ENCODE measurements around the gene IGF2R.
"Not testable (repeated sequence)": the region's sequence is repeated elsewhere in the genome, so short reads cannot be mapped to it uniquely, and the experiment has no call there.

The IGF2R gene

GRCh38 chr6:159960485-159960884, 8.4 kb upstream of the IGF2R start:
- DNase-seq (ENCODE audit: low spot score) = no peak
- Mint-ChIP-seq H3K36me3 (ENCODE audit: low read depth) (no peaks in the 10 kb centered on the region), H3K27me3 (ENCODE audit: low read depth) (peaks cover 27% of the 10 kb centered on the region), H3K9me3 (no peaks in the 10 kb centered on the region), H3K4me3 (no peak overlapping the region), H3K27ac (no peak overlapping the region), H3K4me1 (ENCODE audit: low read depth) (peaks cover 7% of the 10 kb centered on the region)

GRCh38 chr6:159961528-159961927, 7.4 kb upstream of the IGF2R start:
- H3K4me1 Mint-ChIP-seq (ENCODE audit: low read depth) = peaks cover 7% of the 10 kb centered on the region
- H3K27me3 Mint-ChIP-seq (ENCODE audit: low read depth) = peaks cover 29% of the 10 kb centered on the region
- no peaks in the 10 kb centered on the region for H3K9me3 Mint-ChIP-seq
- H3K4me3 Mint-ChIP-seq = no peak overlapping the region
- no peaks in the 10 kb centered on the region for H3K36me3 Mint-ChIP-seq (ENCODE audit: low read depth)
- H3K27ac Mint-ChIP-seq = no peak overlapping the region
- no peak for DNase-seq (ENCODE audit: low spot score)

- H3K36me3 Mint-ChIP-seq (ENCODE audit: low read depth) = no peaks in the 10 kb centered on the region
- H3K4me3 Mint-ChIP-seq = no peak overlapping the region
- no peak for DNase-seq (ENCODE audit: low spot score)
- peaks cover 7% of the 10 kb centered on the region for H3K4me1 Mint-ChIP-seq (ENCODE audit: low read depth)
- peaks cover 34% of the 10 kb centered on the region for H3K27me3 Mint-ChIP-seq (ENCODE audit: low read depth)
- H3K9me3 Mint-ChIP-seq = no peaks in the 10 kb centered on the region
- H3K27ac Mint-ChIP-seq = no peak overlapping the region
Measured at GRCh38 chr6:159963111-159963510, 5.8 kb upstream of the IGF2R start.

- H3K27ac Mint-ChIP-seq = no peak overlapping the region
- H3K27me3 Mint-ChIP-seq (ENCODE audit: low read depth) = peaks cover 34% of the 10 kb centered on the region
- H3K4me1 Mint-ChIP-seq (ENCODE audit: low read depth) = peaks cover 9% of the 10 kb centered on the region
- no peak for DNase-seq (ENCODE audit: low spot score)
- no peaks in the 10 kb centered on the region for H3K9me3 Mint-ChIP-seq
- H3K4me3 Mint-ChIP-seq = no peak overlapping the region
- no peaks in the 10 kb centered on the region for H3K36me3 Mint-ChIP-seq (ENCODE audit: low read depth)
Measured at GRCh38 chr6:159964046-159964445, 4.8 kb upstream of the IGF2R start.

GRCh38 chr6:159966339-159966738, 2.5 kb upstream of the IGF2R start:
- peaks cover 14% of the 10 kb centered on the region for H3K4me1 Mint-ChIP-seq (ENCODE audit: low read depth)
- DNase-seq (ENCODE audit: low spot score) = no peak
- peaks cover 27% of the 10 kb centered on the region for H3K27me3 Mint-ChIP-seq (ENCODE audit: low read depth)
- no peak overlapping the region for H3K4me3 Mint-ChIP-seq
- H3K27ac Mint-ChIP-seq = no peak overlapping the region
- H3K9me3 Mint-ChIP-seq = no peaks in the 10 kb centered on the region
- peaks cover 6% of the 10 kb centered on the region for H3K36me3 Mint-ChIP-seq (ENCODE audit: low read depth)

- DNase-seq (ENCODE audit: low spot score) = no peak
- H3K36me3 Mint-ChIP-seq (ENCODE audit: low read depth) = peaks cover 9% of the 10 kb centered on the region
- peaks cover 26% of the 10 kb centered on the region for H3K27me3 Mint-ChIP-seq (ENCODE audit: low read depth)
- no peak overlapping the region for H3K27ac Mint-ChIP-seq
- peaks cover 18% of the 10 kb centered on the region for H3K4me1 Mint-ChIP-seq (ENCODE audit: low read depth)
- H3K9me3 Mint-ChIP-seq = no peaks in the 10 kb centered on the region
- H3K4me3 Mint-ChIP-seq = no peak overlapping the region
Measured at GRCh38 chr6:159966981-159967380, 1.9 kb upstream of the IGF2R start.

GRCh38 chr6:159967621-159968020, 1.3 kb upstream of the IGF2R start:
- H3K4me1 Mint-ChIP-seq (ENCODE audit: low read depth) = peaks cover 24% of the 10 kb centered on the region
- H3K9me3 Mint-ChIP-seq; DNase-seq (ENCODE audit: low spot score); H3K27ac Mint-ChIP-seq; H3K36me3 Mint-ChIP-seq (ENCODE audit: low read depth); H3K4me3 Mint-ChIP-seq: not testable (repeated sequence)
- peaks cover 20% of the 10 kb centered on the region for H3K27me3 Mint-ChIP-seq (ENCODE audit: low read depth)

GRCh38 chr6:159969204-159969912, 476 bp downstream of the IGF2R start:
- peaks cover 14% of the 10 kb centered on the region for H3K27me3 Mint-ChIP-seq (ENCODE audit: low read depth)
- H3K4me1 Mint-ChIP-seq (ENCODE audit: low read depth) = peaks cover 40% of the 10 kb centered on the region
- DNase-seq (ENCODE audit: low spot score) = peak; percentile 34
- H3K9me3 Mint-ChIP-seq = no peaks in the 10 kb centered on the region
- H3K36me3 Mint-ChIP-seq (ENCODE audit: low read depth) = peaks cover 12% of the 10 kb centered on the region
- peak overlapping the region; percentile 97 for H3K27ac Mint-ChIP-seq
- H3K4me3 Mint-ChIP-seq = peak overlapping the region; percentile 96

GRCh38 chr6:159969921-159970320, 1.0 kb downstream of the IGF2R start:
- peak; percentile 38 for DNase-seq (ENCODE audit: low spot score)
- no peaks in the 10 kb centered on the region for H3K9me3 Mint-ChIP-seq
- H3K27me3 Mint-ChIP-seq (ENCODE audit: low read depth) = peaks cover 9% of the 10 kb centered on the region
- H3K27ac Mint-ChIP-seq = peak overlapping the region; percentile 97
- peaks cover 46% of the 10 kb centered on the region for H3K4me1 Mint-ChIP-seq (ENCODE audit: low read depth)
- peak overlapping the region; percentile 96 for H3K4me3 Mint-ChIP-seq
- H3K36me3 Mint-ChIP-seq (ENCODE audit: low read depth) = peaks cover 12% of the 10 kb centered on the region

GRCh38 chr6:159970659-159971063, 1.8 kb downstream of the IGF2R start:
- peak overlapping the region; percentile 97 for H3K27ac Mint-ChIP-seq
- H3K9me3 Mint-ChIP-seq = no peaks in the 10 kb centered on the region
- no peak for DNase-seq (ENCODE audit: low spot score)
- H3K4me3 Mint-ChIP-seq = peak overlapping the region; percentile 96
- peaks cover 51% of the 10 kb centered on the region for H3K4me1 Mint-ChIP-seq (ENCODE audit: low read depth)
- peaks cover 12% of the 10 kb centered on the region for H3K36me3 Mint-ChIP-seq (ENCODE audit: low read depth)
- H3K27me3 Mint-ChIP-seq (ENCODE audit: low read depth) = peaks cover 9% of the 10 kb centered on the region

- no peak for DNase-seq (ENCODE audit: low spot score)
- H3K36me3 Mint-ChIP-seq (ENCODE audit: low read depth) = peaks cover 12% of the 10 kb centered on the region
- peak overlapping the region; percentile 64 for H3K4me3 Mint-ChIP-seq
- H3K27me3 Mint-ChIP-seq (ENCODE audit: low read depth) = peaks cover 4% of the 10 kb centered on the region
- H3K9me3 Mint-ChIP-seq = no peaks in the 10 kb centered on the region
- H3K27ac Mint-ChIP-seq = peak overlapping the region; percentile 15
- peaks cover 57% of the 10 kb centered on the region for H3K4me1 Mint-ChIP-seq (ENCODE audit: low read depth)
Measured at GRCh38 chr6:159971341-159972178, 2.7 kb downstream of the IGF2R start.

GRCh38 chr6:159972506-159973268, 3.8 kb downstream of the IGF2R start:
- peak overlapping the region; percentile 48 for H3K4me3 Mint-ChIP-seq

GRCh38 chr6:159973406-159973805, 4.5 kb downstream of the IGF2R start:
- peak overlapping the region; percentile 48 for H3K4me3 Mint-ChIP-seq
- peak overlapping the region; percentile 76 for H3K27ac Mint-ChIP-seq
- no peaks in the 10 kb centered on the region for H3K27me3 Mint-ChIP-seq (ENCODE audit: low read depth)
- H3K36me3 Mint-ChIP-seq (ENCODE audit: low read depth) = peaks cover 12% of the 10 kb centered on the region
- peaks cover 72% of the 10 kb centered on the region for H3K4me1 Mint-ChIP-seq (ENCODE audit: low read depth)
- DNase-seq (ENCODE audit: low spot score) = no peak
- no peaks in the 10 kb centered on the region for H3K9me3 Mint-ChIP-seq

More at GRCh38 chr6:159972506-159973268, 3.8 kb downstream of the IGF2R start:
- no peaks in the 10 kb centered on the region for H3K9me3 Mint-ChIP-seq
- H3K27ac Mint-ChIP-seq = peak overlapping the region; percentile 59
- H3K4me1 Mint-ChIP-seq (ENCODE audit: low read depth) = peaks cover 68% of the 10 kb centered on the region
- H3K27me3 Mint-ChIP-seq (ENCODE audit: low read depth) = no peaks in the 10 kb centered on the region
- DNase-seq (ENCODE audit: low spot score) = no peak
- peaks cover 12% of the 10 kb centered on the region for H3K36me3 Mint-ChIP-seq (ENCODE audit: low read depth)

GRCh38 chr6:159973951-159974350, 5.1 kb downstream of the IGF2R start:
- no peak for DNase-seq (ENCODE audit: low spot score)
- Mint-ChIP-seq H3K9me3 (no peaks in the 10 kb centered on the region), H3K4me1 (ENCODE audit: low read depth) (peaks cover 77% of the 10 kb centered on the region), H3K27ac (peak overlapping the region; percentile 76), H3K36me3 (ENCODE audit: low read depth) (peaks cover 12% of the 10 kb centered on the region), H3K27me3 (ENCODE audit: low read depth) (no peaks in the 10 kb centered on the region), H3K4me3 (peak overlapping the region; percentile 48)

All from T-helper 2 cell treated with Interferon-gamma antibody and Interleukin-4, amounts not matched to agents 5 μg/mL and 100 μg/mL, for 36 hours (primary cell).